Suprapubic skin (tissue), 4 donors: ENCODE data around the gene GARS1. TPM values are rescaled to one million over a fixed set of nuclear protein-coding genes. Genes with fewer than 3 reads are reported as not detected.

Experiments used
- DNase-seq, 2 donors: peaks; one replicate each; pipeline ENCODE4 v3.0.0-alpha.2; 2019; ENCODE audit warnings: low spot score in 2 of 2
- H3K27ac ChIP-seq: fragments of 200-600 bp; sonication (generic); one replicate; pipeline ENCODE4 v1.5.1; 2019
- H3K27me3 ChIP-seq: fragments of 200-600 bp; sonication (generic); one replicate; pipeline ENCODE4 v1.5.1; 2019
- H3K36me3 ChIP-seq: fragments of 200-600 bp; sonication (generic); one replicate; pipeline ENCODE4 v1.5.1; 2019
- H3K4me1 ChIP-seq: fragments of 200-600 bp; sonication (generic); one replicate; pipeline ENCODE4 v1.5.1; 2019
- H3K4me3 ChIP-seq: fragments of 200-600 bp; sonication (generic); one replicate; pipeline ENCODE4 v1.5.1; 2019; ENCODE audit warnings: mild to moderate bottlenecking
- H3K9me3 ChIP-seq: fragments of 200-600 bp; sonication (generic); one replicate; pipeline ENCODE4 v1.5.1; 2019
- EP300 ChIP-seq: sonication (generic); formaldehyde crosslinking; IDR thresholded peaks from one replicate; pipeline ENCODE4 v1.6.1; 2017; ENCODE audit warnings: antibody characterized with exemption
- POLR2A ChIP-seq, 2 donors: fragments of 450-650 bp; IDR thresholded peaks; one replicate each; pipeline ENCODE4 v1.6.1; 2017; ENCODE audit warnings: antibody characterized with exemption in 2 of 2, mild to moderate bottlenecking in 2 of 2, moderate library complexity in 2 of 2
- POLR2AphosphoS5 ChIP-seq, 3 donors: sonication (generic); formaldehyde crosslinking; IDR thresholded peaks; one replicate each; pipeline ENCODE4 v1.6.1; 2017; ENCODE audit warnings: antibody characterized with exemption in 3 of 3
- WGBS: methylation state at CpG from one replicate; pipeline ENCODE4 v1.1.5; 2018; 5-methylcytosine and 5-hydroxymethylcytosine counted together
- total RNA-seq, 4 donors: library from RNA; depleted of rRNA; stranded (reverse); fragments of >200 nt; gene quantifications; one replicate each; pipeline ENCODE4 v1.1.0, GENCODE V29; 2016
- TF ChIP-seq, protein P1 (sequence below), 2 donors: fragments of 200-600 bp in 1 of 2; fragments of 450-650 bp in 1 of 2; sonication (generic) in 1 of 2; IDR thresholded peaks; one replicate each; pipeline ENCODE4 v1.5.1; 2016 to 2019; ENCODE audit warnings: antibody characterized with exemption in 2 of 2, mild to moderate bottlenecking in 1 of 2, moderate library complexity in 1 of 2

The GARS1 gene
- total RNA-seq, 4 donors from 2014 or later: 72.5 to 116 (median 97.6) TPM

DNA sequence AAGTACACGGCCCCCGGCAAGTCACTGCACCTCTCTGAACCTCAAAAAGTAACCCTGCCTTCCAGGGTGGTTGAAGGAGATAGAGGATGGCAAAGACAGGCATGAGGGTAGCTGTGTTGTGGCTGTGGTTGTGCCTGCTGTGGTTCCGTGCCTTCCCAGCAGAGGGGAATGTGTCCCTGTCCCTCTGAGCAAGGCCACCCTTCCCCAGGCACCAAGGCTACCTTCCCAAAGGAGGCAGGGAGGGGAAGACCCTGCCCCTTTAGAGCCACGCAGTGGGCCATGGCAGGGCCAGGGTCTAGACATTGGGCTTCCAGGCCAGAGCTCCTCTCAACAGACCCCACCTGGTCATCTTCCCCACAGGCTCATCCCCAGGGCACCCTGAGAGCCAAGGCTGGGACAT lies 68.7 kb downstream of the GARS1 start:
- peaks cover 17% of the 10 kb centered on the region for H3K27me3 ChIP-seq
- no peaks in the 10 kb centered on the region for H3K4me1 ChIP-seq
- DNase-seq: no peak
- H3K9me3 ChIP-seq: no peaks in the 10 kb centered on the region
- H3K36me3 ChIP-seq: no peaks in the 10 kb centered on the region
- no peak overlapping the region for H3K27ac ChIP-seq
- TF ChIP-seq EP300 (no peak), POLR2A (IDR thresholded peaks at IDR 0.05) (no peak), POLR2AphosphoS5 (IDR thresholded peaks at IDR 0.05) (no peak)
- H3K4me3 ChIP-seq: no peak overlapping the region
- WGBS: 73% methylated on average over 3 of the region's 4 CpGs

GRCh38 chr7:30664184-30664885 lies 69.7 kb downstream of the GARS1 start:
- no peak for DNase-seq
- no peaks in the 10 kb centered on the region for H3K4me1 ChIP-seq
- H3K4me3 ChIP-seq: no peak overlapping the region
- H3K9me3 ChIP-seq: no peaks in the 10 kb centered on the region
- no peaks in the 10 kb centered on the region for H3K36me3 ChIP-seq
- TF ChIP-seq POLR2AphosphoS5 (IDR thresholded peaks at IDR 0.05) (no peak), POLR2A (IDR thresholded peaks at IDR 0.05) (no peak), EP300 (no peak)
- TF ChIP-seq, protein P1, sequence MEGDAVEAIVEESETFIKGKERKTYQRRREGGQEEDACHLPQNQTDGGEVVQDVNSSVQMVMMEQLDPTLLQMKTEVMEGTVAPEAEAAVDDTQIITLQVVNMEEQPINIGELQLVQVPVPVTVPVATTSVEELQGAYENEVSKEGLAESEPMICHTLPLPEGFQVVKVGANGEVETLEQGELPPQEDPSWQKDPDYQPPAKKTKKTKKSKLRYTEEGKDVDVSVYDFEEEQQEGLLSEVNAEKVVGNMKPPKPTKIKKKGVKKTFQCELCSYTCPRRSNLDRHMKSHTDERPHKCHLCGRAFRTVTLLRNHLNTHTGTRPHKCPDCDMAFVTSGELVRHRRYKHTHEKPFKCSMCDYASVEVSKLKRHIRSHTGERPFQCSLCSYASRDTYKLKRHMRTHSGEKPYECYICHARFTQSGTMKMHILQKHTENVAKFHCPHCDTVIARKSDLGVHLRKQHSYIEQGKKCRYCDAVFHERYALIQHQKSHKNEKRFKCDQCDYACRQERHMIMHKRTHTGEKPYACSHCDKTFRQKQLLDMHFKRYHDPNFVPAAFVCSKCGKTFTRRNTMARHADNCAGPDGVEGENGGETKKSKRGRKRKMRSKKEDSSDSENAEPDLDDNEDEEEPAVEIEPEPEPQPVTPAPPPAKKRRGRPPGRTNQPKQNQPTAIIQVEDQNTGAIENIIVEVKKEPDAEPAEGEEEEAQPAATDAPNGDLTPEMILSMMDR (IDR thresholded peaks at IDR 0.05): no peak
- no peak overlapping the region for H3K27ac ChIP-seq
- 83% methylated on average over 2 of the region's 2 CpGs for WGBS
- peaks cover 17% of the 10 kb centered on the region for H3K27me3 ChIP-seq

GRCh38 chr7:30665043-30665442 lies 70.4 kb downstream of the GARS1 start:
- 76% methylated on average over 8 of the region's 8 CpGs for WGBS
- Histone ChIP-seq H3K4me3 (no peak overlapping the region), H3K27ac (no peak overlapping the region), H3K9me3 (no peaks in the 10 kb centered on the region), H3K36me3 (no peaks in the 10 kb centered on the region), H3K4me1 (no peaks in the 10 kb centered on the region), H3K27me3 (peaks cover 17% of the 10 kb centered on the region)
- TF ChIP-seq POLR2A (IDR thresholded peaks at IDR 0.05) (no peak), POLR2AphosphoS5 (IDR thresholded peaks at IDR 0.05) (no peak), EP300 (no peak)
- TF ChIP-seq, protein P1 (IDR thresholded peaks at IDR 0.05): no peak
- DNase-seq: no peak

GRCh38 chr7:30665449-30665848 lies 70.8 kb downstream of the GARS1 start:
- Histone ChIP-seq H3K27ac (no peak overlapping the region), H3K27me3 (peaks cover 17% of the 10 kb centered on the region), H3K9me3 (no peaks in the 10 kb centered on the region), H3K4me1 (no peaks in the 10 kb centered on the region), H3K36me3 (no peaks in the 10 kb centered on the region), H3K4me3 (no peak overlapping the region)
- no peak for DNase-seq
- 80% methylated on average over 11 of the region's 11 CpGs for WGBS
- TF ChIP-seq POLR2A (IDR thresholded peaks at IDR 0.05): no peak
- TF ChIP-seq, protein P1 (IDR thresholded peaks at IDR 0.05): no peak
- TF ChIP-seq POLR2AphosphoS5 (IDR thresholded peaks at IDR 0.05): no peak
- no peak for TF ChIP-seq EP300

GRCh38 chr7:30667172-30667571 lies 72.5 kb downstream of the GARS1 start:
- TF ChIP-seq, protein P1 (IDR thresholded peaks at IDR 0.05): no peak
- H3K36me3 ChIP-seq: no peaks in the 10 kb centered on the region
- no peaks in the 10 kb centered on the region for H3K9me3 ChIP-seq
- no peaks in the 10 kb centered on the region for H3K4me1 ChIP-seq
- DNase-seq: no peak
- H3K27me3 ChIP-seq: peaks cover 12% of the 10 kb centered on the region
- no peak overlapping the region for H3K27ac ChIP-seq
- 77% methylated on average over 3 of the region's 3 CpGs for WGBS
- no peak overlapping the region for H3K4me3 ChIP-seq

DNA sequence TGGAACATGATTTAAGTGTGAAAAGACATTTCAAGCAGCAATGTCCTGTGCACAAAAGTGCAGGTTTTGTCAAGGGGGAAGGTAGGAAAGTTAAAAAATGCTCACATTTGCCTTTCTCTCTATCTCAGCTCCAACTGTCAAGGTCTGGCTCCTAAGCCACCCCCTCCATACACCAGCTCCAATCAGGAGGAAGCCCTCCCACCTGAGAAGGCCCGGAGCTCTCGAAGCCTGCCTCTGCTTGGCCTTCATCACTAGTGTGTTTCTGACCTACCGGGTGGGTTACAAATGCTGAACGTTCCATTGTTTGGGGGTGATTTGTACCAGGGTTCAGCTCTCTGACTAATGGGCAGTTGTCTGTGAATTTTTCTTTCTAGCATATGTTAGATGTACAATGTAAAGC lies 73.4 kb downstream of the GARS1 start:
- Histone ChIP-seq H3K27ac (no peak overlapping the region), H3K4me1 (no peaks in the 10 kb centered on the region), H3K27me3 (peaks cover 6% of the 10 kb centered on the region), H3K9me3 (no peaks in the 10 kb centered on the region), H3K4me3 (no peak overlapping the region), H3K36me3 (no peaks in the 10 kb centered on the region)
- whole genome bisulfite sequencing: 81% methylated on average over 4 of the region's 4 CpGs
- TF ChIP-seq EP300: no peak
- TF ChIP-seq POLR2A (IDR thresholded peaks at IDR 0.05): no peak
- TF ChIP-seq, protein P1 (IDR thresholded peaks at IDR 0.05): no peak
- TF ChIP-seq POLR2AphosphoS5 (IDR thresholded peaks at IDR 0.05): no peak
- DNase-seq: no peak
